Endothelial cell of umbilical vein (primary cell): ENCODE results near the gene TCF21. TPM values are rescaled to one million over a fixed set of nuclear protein-coding genes. Genes with fewer than 3 reads are reported as not detected.

Source experiments
- BruUV-seq: library from RNA; stranded (reverse); fragments of 400-500 nt; replicated peaks from 2 replicates; lab custom pipeline; 2021; lab: Mats Ljungman, UMichigan
- CTCF ChIA-PET: fragments of 300-600, 350-600 bp; sonication (Branson Sonifier 250); formaldehyde crosslinking; loops from one replicate; lab custom pipeline; 2021; ENCODE audit warnings: antibody characterized with exemption, inconsistent platforms; lab: Charles Lee
- POLR2A ChIA-PET: fragments of 300-600, 350-600 bp; sonication (Branson Sonifier 250); formaldehyde crosslinking; loops from one replicate; lab custom pipeline; 2021; ENCODE audit warnings: antibody characterized with exemption, inconsistent platforms; lab: Charles Lee
- DNase-seq: peaks from one replicate; pipeline ENCODE4 v3.0.0-alpha.2; 2011; ENCODE audit warnings: low read depth, low spot score
- FAIRE-seq: peaks from 2 replicates; lab custom pipeline; 2011; peaks lifted over from hg19 to GRCh38; lab: Jason Lieb, UNC
- H2AFZ ChIP-seq: 2 replicates; pipeline ENCODE4 v1.6.0; 2012; ENCODE audit warnings: low read depth, low read length, control low read depth, inconsistent platforms
- H3K27ac ChIP-seq: 2 replicates; pipeline ENCODE4 v1.5.1; 2011; ENCODE audit warnings: low read depth, mild to moderate bottlenecking, control low read depth, low read length, moderate library complexity; ENCODE audit not compliant: insufficient read depth
- H3K27me3 ChIP-seq, 2 experiments: 2 replicates each; pipeline versions ENCODE4 v1.6.0 to v1.6.1; 2011; ENCODE audit warnings: low read length in 2 of 2, mixed read lengths in 1 of 2; ENCODE audit not compliant: control insufficient read depth in 2 of 2, insufficient read depth in 2 of 2
- H3K36me3 ChIP-seq, 2 experiments: 2 replicates in 1 of 2; 3 replicates in 1 of 2; pipeline ENCODE4 v1.5.1; 2011; ENCODE audit warnings: low read length in 2 of 2, mild to moderate bottlenecking in 1 of 2, moderate library complexity in 1 of 2; ENCODE audit not compliant: control insufficient read depth in 2 of 2, insufficient read depth in 2 of 2; ENCODE audit errors: extremely low read depth in 1 of 2
- H3K4me1 ChIP-seq: 3 replicates; pipeline ENCODE4 v1.5.1; 2011; ENCODE audit warnings: mild to moderate bottlenecking, low read length; ENCODE audit not compliant: control insufficient read depth, insufficient read depth; ENCODE audit errors: extremely low read depth
- H3K4me2 ChIP-seq: 2 replicates; pipeline ENCODE4 v1.6.1; 2011; ENCODE audit warnings: low read length, control low read depth, mixed read lengths; ENCODE audit not compliant: insufficient read depth
- H3K4me3 ChIP-seq, 3 experiments: fragments of 200-600 bp in 1 of 3; sonication (generic), shearing (Covaris generic) in 1 of 3; replicated peaks in 1 of 3; 2 replicates each; pipeline ENCODE4 v1.5.1; 2011 to 2016; ENCODE audit warnings: control low read depth in 3 of 3, low read length in 3 of 3, mild to moderate bottlenecking in 2 of 3, inconsistent platforms in 1 of 3, low read depth in 1 of 3, moderate library complexity in 1 of 3; ENCODE audit not compliant: insufficient read depth in 1 of 3
- H3K79me2 ChIP-seq: 2 replicates; pipeline ENCODE4 v1.6.0; 2012; ENCODE audit warnings: low read length, inconsistent platforms; ENCODE audit not compliant: control insufficient read depth, insufficient read depth
- H3K9ac ChIP-seq: replicated peaks from 2 replicates; pipeline ENCODE3; 2011; ENCODE audit warnings: low read length, control low read depth; ENCODE audit not compliant: insufficient read depth; ENCODE audit errors: extremely low read depth
- H3K9me1 ChIP-seq: replicated peaks from 3 replicates; pipeline ENCODE4 v1.6.0; 2011; ENCODE audit warnings: mild to moderate bottlenecking, low read length; ENCODE audit not compliant: control insufficient read depth, insufficient read depth; ENCODE audit errors: extremely low read depth
- H3K9me3 ChIP-seq: replicated peaks from 2 replicates; pipeline ENCODE4 v1.5.1; 2012; ENCODE audit warnings: low read length, inconsistent platforms; ENCODE audit not compliant: control insufficient read depth, insufficient read depth
- H4K20me1 ChIP-seq: replicated peaks from 2 replicates; pipeline ENCODE3; 2011; ENCODE audit warnings: mild to moderate bottlenecking, low read length; ENCODE audit not compliant: control insufficient read depth, insufficient read depth; ENCODE audit errors: extremely low read depth
- EZH2 ChIP-seq: IDR thresholded peaks from 2 replicates; pipeline ENCODE4 v1.6.1; 2012; ENCODE audit warnings: borderline replicate concordance, low read depth, mild to moderate bottlenecking, moderate library complexity, low read length, inconsistent platforms; ENCODE audit not compliant: severe bottlenecking
- FOS ChIP-seq: IDR thresholded peaks from 2 replicates; pipeline ENCODE4 v1.6.1; 2011; ENCODE audit warnings: mild to moderate bottlenecking, low read length, moderate library complexity, borderline replicate concordance; ENCODE audit not compliant: insufficient read depth
- GATA2 ChIP-seq: IDR thresholded peaks from 2 replicates; pipeline ENCODE4 v1.7.0; 2011; ENCODE audit warnings: low read depth, mild to moderate bottlenecking, moderate library complexity, mixed read lengths, low read length; ENCODE audit not compliant: insufficient read length, insufficient read depth
- JUN ChIP-seq: IDR thresholded peaks from 2 replicates; pipeline ENCODE4 v1.6.1; 2011; ENCODE audit warnings: borderline replicate concordance, low read depth; ENCODE audit not compliant: insufficient read length, insufficient read depth
- MYC ChIP-seq: IDR thresholded peaks from one replicate; pipeline ENCODE4 v1.6.1; 2011; ENCODE audit warnings: mild to moderate bottlenecking, low read depth, low read length
- POLR2A ChIP-seq: IDR thresholded peaks from 2 replicates; pipeline ENCODE4 v1.6.1; 2012; ENCODE audit warnings: low read depth, mild to moderate bottlenecking, control low read depth, low read length
- POLR2AphosphoS5 ChIP-seq: IDR thresholded peaks from 2 replicates; pipeline ENCODE4 v1.6.1; 2012; ENCODE audit warnings: low read depth, mild to moderate bottlenecking, control low read depth, low read length, moderate library complexity; ENCODE audit not compliant: insufficient read depth
- dilution Hi-C: fragments of 300-500 bp; cut with MboI; formaldehyde crosslinking; loops from one replicate; pipeline ENCODE4 v1.15.0; 2019; ENCODE audit warnings: low sequenced_read_pairs; ENCODE audit not compliant: extremely low pct_ligation_motif_present
- intact Hi-C: fragments of 100-400 bp; cut with micrococcal nuclease; formaldehyde crosslinking; loops from one replicate; pipeline ENCODE4 v1.10.0; 2022
- polyA plus RNA-seq, 4 experiments: library from polyadenylated mRNA; depleted of rRNA in 3 of 4; stranded (reverse) in 3 of 4; unstranded in 1 of 4; fragments of >200 nt; gene quantifications; 2 replicates each; pipeline versions ENCODE4 v1.2.1 to v1.2.3, GENCODE V29; 2011 to 2012; ENCODE audit warnings: missing spikeins in 1 of 4
- total RNA-seq: library from RNA; stranded (reverse); gene quantifications from 2 replicates; pipeline ENCODE4 v1.2.3, GENCODE V29; 2021
- TF ChIP-seq, protein P1 (sequence below), 2 donors: IDR thresholded peaks; 1 replicate in 1 of 2; 2 replicates in 1 of 2; pipeline ENCODE4 v1.5.1; 2011; ENCODE audit warnings: low read length in 2 of 2, mild to moderate bottlenecking in 2 of 2, moderate library complexity in 2 of 2, control low read depth in 1 of 2, inconsistent platforms in 1 of 2, low read depth in 1 of 2; ENCODE audit not compliant: insufficient read depth in 1 of 2; ENCODE audit errors: extremely low read depth in 1 of 2
- TF ChIP-seq, protein P2 (sequence below): IDR thresholded peaks from 2 replicates; pipeline ENCODE4 v1.6.1; 2011; ENCODE audit not compliant: insufficient read depth, insufficient read length

The TCF21 gene
- total and polyA plus RNA-seq, 2 donors (not counting 3 experiments of a cell fraction or from before 2014, with no cell fraction given), result not detected

DNA sequence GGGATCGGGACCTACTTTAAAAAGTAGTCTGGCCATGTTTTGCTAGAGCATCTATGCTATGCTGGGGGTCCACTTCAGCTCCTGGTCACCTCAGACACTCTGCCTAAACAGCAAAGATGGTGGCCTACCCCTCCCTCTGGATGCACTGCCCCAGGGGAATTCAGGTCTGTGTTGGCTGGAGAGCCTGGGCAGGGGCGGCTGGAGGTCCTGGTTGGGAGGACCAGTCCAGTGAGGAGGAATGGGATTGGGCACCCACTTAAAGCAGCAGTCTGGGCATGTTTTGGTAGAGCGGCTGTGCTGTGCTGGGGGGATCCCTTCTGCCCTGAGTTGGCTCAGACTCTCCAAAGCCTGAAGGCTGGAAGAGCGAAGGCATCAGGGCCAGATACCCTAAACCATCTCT is 23.2 kb upstream of the TCF21 start:
- POLR2A ChIA-PET, result no interaction called here
- BruUV-seq, result no TSS peak

More for the DNA sequence above, 23.2 kb upstream of the TCF21 start:
- no peak overlapping the region for H3K9ac ChIP-seq
- no peaks in the 10 kb centered on the region for H3K9me3 ChIP-seq
- H3K27me3 ChIP-seq, result no peaks in the 10 kb centered on the region
- TF ChIP-seq FOS, result no peak
- no peak for TF ChIP-seq GATA2
- TF ChIP-seq, protein P1, sequence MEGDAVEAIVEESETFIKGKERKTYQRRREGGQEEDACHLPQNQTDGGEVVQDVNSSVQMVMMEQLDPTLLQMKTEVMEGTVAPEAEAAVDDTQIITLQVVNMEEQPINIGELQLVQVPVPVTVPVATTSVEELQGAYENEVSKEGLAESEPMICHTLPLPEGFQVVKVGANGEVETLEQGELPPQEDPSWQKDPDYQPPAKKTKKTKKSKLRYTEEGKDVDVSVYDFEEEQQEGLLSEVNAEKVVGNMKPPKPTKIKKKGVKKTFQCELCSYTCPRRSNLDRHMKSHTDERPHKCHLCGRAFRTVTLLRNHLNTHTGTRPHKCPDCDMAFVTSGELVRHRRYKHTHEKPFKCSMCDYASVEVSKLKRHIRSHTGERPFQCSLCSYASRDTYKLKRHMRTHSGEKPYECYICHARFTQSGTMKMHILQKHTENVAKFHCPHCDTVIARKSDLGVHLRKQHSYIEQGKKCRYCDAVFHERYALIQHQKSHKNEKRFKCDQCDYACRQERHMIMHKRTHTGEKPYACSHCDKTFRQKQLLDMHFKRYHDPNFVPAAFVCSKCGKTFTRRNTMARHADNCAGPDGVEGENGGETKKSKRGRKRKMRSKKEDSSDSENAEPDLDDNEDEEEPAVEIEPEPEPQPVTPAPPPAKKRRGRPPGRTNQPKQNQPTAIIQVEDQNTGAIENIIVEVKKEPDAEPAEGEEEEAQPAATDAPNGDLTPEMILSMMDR (IDR thresholded peaks at IDR 0.05; ENCODE audit: extremely low read depth in 1 of 2, insufficient read depth in 1 of 2, low read depth in 1 of 2, low read length in 2 of 2), result no peak
- no peak for TF ChIP-seq POLR2AphosphoS5
- no peak for TF ChIP-seq JUN
- TF ChIP-seq, protein P2, sequence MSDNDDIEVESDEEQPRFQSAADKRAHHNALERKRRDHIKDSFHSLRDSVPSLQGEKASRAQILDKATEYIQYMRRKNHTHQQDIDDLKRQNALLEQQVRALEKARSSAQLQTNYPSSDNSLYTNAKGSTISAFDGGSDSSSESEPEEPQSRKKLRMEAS, result no peak
- no peak for TF ChIP-seq POLR2A
- TF ChIP-seq EZH2, result no peak
- TF ChIP-seq MYC, result no peak
- H3K4me2 ChIP-seq, result no peak overlapping the region
- H3K27ac ChIP-seq, result no peak overlapping the region
- FAIRE-seq (no peak), DNase-seq (no peak)
- H3K9me1 ChIP-seq, result no peaks in the 10 kb centered on the region
- no peaks in the 10 kb centered on the region for H4K20me1 ChIP-seq
- H3K79me2 ChIP-seq, result no peaks in the 10 kb centered on the region
- no peak overlapping the region for H2AFZ ChIP-seq
- no peak overlapping the region for H3K4me3 ChIP-seq
- dilution Hi-C loops, result no loop called here
- no peaks in the 10 kb centered on the region for H3K4me1 ChIP-seq
- no peaks in the 10 kb centered on the region for H3K36me3 ChIP-seq
- intact Hi-C loops, result no loop called here
- CTCF ChIA-PET, result no interaction called here
